ENCODE results near the gene CEP112.

DNA sequence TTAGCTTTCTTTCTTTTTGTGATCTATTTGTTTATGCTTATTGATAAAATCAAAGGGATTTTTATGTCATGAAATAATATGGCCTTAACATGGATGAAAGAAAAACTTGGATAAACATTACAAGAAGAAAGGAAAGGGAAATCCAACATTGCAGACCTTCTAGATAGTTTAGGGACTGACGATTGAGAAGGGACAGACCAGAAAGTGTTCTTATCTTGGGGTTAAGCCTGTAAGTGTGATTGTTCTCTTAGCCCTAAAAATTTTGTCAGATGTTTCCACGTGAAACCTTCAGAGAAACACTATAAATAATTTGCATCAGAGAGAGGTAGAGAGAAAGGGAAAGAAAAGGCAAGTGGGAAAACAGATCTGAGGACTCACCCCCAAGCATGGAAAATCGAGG is 473.3 kb downstream of the CEP112 start:
- TF ChIP-seq JUN (IDR thresholded peaks at IDR 0.05; ENCODE audit: low read depth, low read length), result no peak
- no peak for TF ChIP-seq RFX5 (IDR thresholded peaks at IDR 0.05; ENCODE audit: borderline replicate concordance, low read depth, low read length)

Data from H1 (cell line).